Ascending aorta (tissue), 2 donors: ENCODE data around the gene OR1K1. TPM values are rescaled to one million over a fixed set of nuclear protein-coding genes. Genes with fewer than 3 reads are reported as not detected.

Experiments used
- DNase-seq, 2 donors: peaks; one replicate each; pipeline ENCODE4 v3.0.0-alpha.2; 2019; ENCODE audit warnings: low spot score in 2 of 2
- H3K27ac ChIP-seq, 2 donors: fragments of 200-600 bp; sonication (generic); one replicate each; pipeline ENCODE4 v1.5.1; 2016 to 2017; ENCODE audit warnings: mild to moderate bottlenecking in 1 of 2
- H3K27me3 ChIP-seq: fragments of 200-600 bp; sonication (generic); one replicate; pipeline ENCODE4 v1.5.1; 2017
- H3K36me3 ChIP-seq, 2 donors: fragments of 200-600 bp; sonication (generic); one replicate each; pipeline ENCODE4 v1.5.1; 2016
- H3K4me1 ChIP-seq, 2 donors: fragments of 200-600 bp; sonication (generic); one replicate each; pipeline ENCODE4 v1.5.1; 2016 to 2017; ENCODE audit warnings: mild to moderate bottlenecking in 1 of 2
- H3K4me3 ChIP-seq, 2 donors: fragments of 200-600 bp; sonication (generic); one replicate each; pipeline ENCODE4 v1.5.1; 2016 to 2017; ENCODE audit warnings: mild to moderate bottlenecking in 1 of 2
- H3K9me3 ChIP-seq, 2 donors: fragments of 200-600 bp; sonication (generic); one replicate each; pipeline ENCODE4 v1.5.1; 2016
- intact Hi-C: fragments of 100-400 bp; cut with DNase I; formaldehyde crosslinking; loops from one replicate; pipeline ENCODE4 v1.15.1; 2023
- total RNA-seq: library from RNA; depleted of rRNA; stranded (reverse); fragments of >200 nt; gene quantifications from one replicate; pipeline ENCODE4 v1.1.0, GENCODE V29; 2016
- TF ChIP-seq, protein P1 (sequence below), 3 experiments: fragments of 200-600 bp in 2 of 3; fragments of 450-650 bp in 1 of 3; sonication (generic) in 2 of 3; IDR thresholded peaks; one replicate each; pipeline ENCODE4 v1.5.1; 2016 to 2019; ENCODE audit warnings: antibody characterized with exemption in 3 of 3, mild to moderate bottlenecking in 1 of 3, moderate library complexity in 1 of 3

The OR1K1 gene
- total RNA-seq, 1 donor from 2014 or later, result not detected

GRCh38 chr9:122846371-122846940, 46.5 kb downstream of the OR1K1 start:
- H3K4me3 ChIP-seq, result no peak overlapping the region
- no peak for DNase-seq
- no peak overlapping the region for H3K27ac ChIP-seq
- H3K4me1 ChIP-seq, result no peaks in the 10 kb centered on the region
- no peaks in the 10 kb centered on the region for H3K9me3 ChIP-seq
- intact Hi-C loops, result no loop called here
- H3K36me3 ChIP-seq, result peaks cover 29 to 44% of the 10 kb centered on the region in 2 donors
- no peaks in the 10 kb centered on the region for H3K27me3 ChIP-seq
- TF ChIP-seq, protein P1, sequence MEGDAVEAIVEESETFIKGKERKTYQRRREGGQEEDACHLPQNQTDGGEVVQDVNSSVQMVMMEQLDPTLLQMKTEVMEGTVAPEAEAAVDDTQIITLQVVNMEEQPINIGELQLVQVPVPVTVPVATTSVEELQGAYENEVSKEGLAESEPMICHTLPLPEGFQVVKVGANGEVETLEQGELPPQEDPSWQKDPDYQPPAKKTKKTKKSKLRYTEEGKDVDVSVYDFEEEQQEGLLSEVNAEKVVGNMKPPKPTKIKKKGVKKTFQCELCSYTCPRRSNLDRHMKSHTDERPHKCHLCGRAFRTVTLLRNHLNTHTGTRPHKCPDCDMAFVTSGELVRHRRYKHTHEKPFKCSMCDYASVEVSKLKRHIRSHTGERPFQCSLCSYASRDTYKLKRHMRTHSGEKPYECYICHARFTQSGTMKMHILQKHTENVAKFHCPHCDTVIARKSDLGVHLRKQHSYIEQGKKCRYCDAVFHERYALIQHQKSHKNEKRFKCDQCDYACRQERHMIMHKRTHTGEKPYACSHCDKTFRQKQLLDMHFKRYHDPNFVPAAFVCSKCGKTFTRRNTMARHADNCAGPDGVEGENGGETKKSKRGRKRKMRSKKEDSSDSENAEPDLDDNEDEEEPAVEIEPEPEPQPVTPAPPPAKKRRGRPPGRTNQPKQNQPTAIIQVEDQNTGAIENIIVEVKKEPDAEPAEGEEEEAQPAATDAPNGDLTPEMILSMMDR (IDR thresholded peaks at IDR 0.05), result no peak

DNA sequence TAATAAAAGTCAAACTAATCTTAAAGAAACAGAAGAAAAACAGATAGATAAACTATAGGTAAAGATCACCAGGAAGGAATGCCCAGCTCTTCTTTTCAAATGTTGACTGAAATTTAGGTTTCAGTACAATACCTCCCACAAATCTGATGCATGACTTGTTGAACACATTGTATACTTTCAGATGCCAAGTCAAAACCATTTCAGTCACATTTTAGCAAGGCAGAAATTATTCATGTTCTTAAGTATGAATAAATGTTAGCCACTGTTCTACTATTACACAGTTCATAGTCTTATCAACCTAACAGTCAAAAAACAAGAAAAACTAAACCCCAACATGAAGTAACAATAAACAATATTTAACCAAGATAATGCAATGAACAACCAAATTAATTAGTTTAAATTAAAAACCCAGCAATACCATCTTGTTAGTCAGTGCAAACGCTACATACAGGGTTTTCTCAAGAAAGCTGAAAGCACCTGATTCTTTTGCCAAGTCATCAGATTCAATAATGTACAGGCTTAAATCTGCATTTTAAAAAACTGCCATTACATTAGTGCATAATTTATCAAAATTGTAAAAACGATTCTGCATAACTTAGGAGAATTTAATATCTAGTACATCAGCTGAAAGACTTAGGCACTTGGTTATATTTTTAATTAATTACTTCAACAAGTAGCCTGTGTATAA, 48.5 kb downstream of the OR1K1 start:
- H3K4me1 ChIP-seq, result no peaks in the 10 kb centered on the region
- H3K9me3 ChIP-seq, result no peaks in the 10 kb centered on the region
- H3K27ac ChIP-seq, result no peak overlapping the region
- H3K27me3 ChIP-seq, result no peaks in the 10 kb centered on the region
- peaks cover 31 to 50% of the 10 kb centered on the region in 2 donors for H3K36me3 ChIP-seq
- TF ChIP-seq, protein P1 (IDR thresholded peaks at IDR 0.05), result no peak
- DNase-seq, result no peak
- no peak overlapping the region for H3K4me3 ChIP-seq
- intact Hi-C loops, result no loop called here

Other genes starting within 250 kb of the OR1K1 start
- not detected for gene OR1N2, start 247.0 kb upstream of the OR1K1 start, total RNA-seq
- not detected for gene OR1L8, start 216.7 kb upstream of the OR1K1 start, total RNA-seq
- gene OR1Q1, start 185.4 kb upstream of the OR1K1 start, total RNA-seq, result not detected
- gene OR1B1, start 142.5 kb upstream of the OR1K1 start, total RNA-seq, result not detected
- gene OR1L1, start 138.4 kb upstream of the OR1K1 start, total RNA-seq, result not detected
- gene OR1L3, start 125.0 kb upstream of the OR1K1 start, total RNA-seq, result not detected
- not detected for gene OR1L4, start 76.1 kb upstream of the OR1K1 start, total RNA-seq
- gene OR1L6, start 57.8 kb upstream of the OR1K1 start, total RNA-seq, result not detected
- not detected for gene OR5C1, start 11.2 kb upstream of the OR1K1 start, total RNA-seq
- gene PDCL, start 28.5 kb downstream of the OR1K1 start, total RNA-seq, result 7.8 TPM
- 25.1 TPM for gene RC3H2, start 105.2 kb downstream of the OR1K1 start, total RNA-seq
- 2.0 TPM for gene ZBTB6, start 113.2 kb downstream of the OR1K1 start, total RNA-seq
- gene ZBTB26, start 131.4 kb downstream of the OR1K1 start, total RNA-seq, result 0.96 TPM
- gene RABGAP1, start 140.9 kb downstream of the OR1K1 start, total RNA-seq, result 36.5 TPM
- gene GPR21, start 233.5 kb downstream of the OR1K1 start, total RNA-seq, result 5.7 TPM